GM19099 (cell line): ENCODE data around the gene OR2C3.

Experiments
- POLR2A ChIP-seq: IDR thresholded peaks from 3 replicates; pipeline ENCODE4 v1.6.1; 2011; ENCODE audit warnings: low read depth; ENCODE audit not compliant: insufficient read length; ENCODE audit errors: extremely low read depth

The OR2C3 gene

GRCh38 chr1:247536340-247536739, at the start of gene OR2C3:
OR2C3 (minus strand) TSS chr1:247536440; CDS start chr1:247532511, 3,929 bp downstream.
- no peak for TF ChIP-seq POLR2A

GRCh38 chr1:247578946-247579460, 42.8 kb upstream of the OR2C3 start:
- no peak for TF ChIP-seq POLR2A

- TF ChIP-seq POLR2A: no peak
Observed at GRCh38 chr1:247576514-247576913, 40.3 kb upstream of the OR2C3 start.

- no peak for TF ChIP-seq POLR2A
Observed at GRCh38 chr1:247574664-247575063, 38.4 kb upstream of the OR2C3 start.

GRCh38 chr1:247574236-247574635, 38.0 kb upstream of the OR2C3 start:
- no peak for TF ChIP-seq POLR2A

- TF ChIP-seq POLR2A: no peak
Observed at GRCh38 chr1:247562198-247562597, 26.0 kb upstream of the OR2C3 start.

- no peak for TF ChIP-seq POLR2A
Observed at GRCh38 chr1:247561711-247562110, 25.5 kb upstream of the OR2C3 start.

GRCh38 chr1:247557926-247558674, 21.9 kb upstream of the OR2C3 start:
- TF ChIP-seq POLR2A: no peak

GRCh38 chr1:247552231-247552630, 16.0 kb upstream of the OR2C3 start:
- TF ChIP-seq POLR2A: no peak

GRCh38 chr1:247551721-247552120, 15.5 kb upstream of the OR2C3 start:
- TF ChIP-seq POLR2A: no peak

GRCh38 chr1:247548769-247549182, 12.5 kb upstream of the OR2C3 start, which contains the start of gene GCSAML:
GCSAML (plus strand) TSS chr1:247549134; CDS start chr1:247549192, 58 bp downstream.
- no peak for TF ChIP-seq POLR2A

GRCh38 chr1:247548092-247548491, 11.9 kb upstream of the OR2C3 start:
- no peak for TF ChIP-seq POLR2A

GRCh38 chr1:247542811-247543210, 6.6 kb upstream of the OR2C3 start:
- TF ChIP-seq POLR2A: no peak

GRCh38 chr1:247540581-247540980, 4.3 kb upstream of the OR2C3 start:
- no peak for TF ChIP-seq POLR2A

- TF ChIP-seq POLR2A: no peak
Observed at GRCh38 chr1:247539215-247539614, 3.0 kb upstream of the OR2C3 start.

GRCh38 chr1:247538561-247538960, 2.3 kb upstream of the OR2C3 start:
- no peak for TF ChIP-seq POLR2A
